ENCODE results near the gene OSBP2. TPM values are rescaled to one million over a fixed set of nuclear protein-coding genes. Genes with fewer than 3 reads are reported as not detected.

Gene OSBP2
- polyA plus RNA-seq, 2 donors, result 2.5 to 2.7 TPM

DNA sequence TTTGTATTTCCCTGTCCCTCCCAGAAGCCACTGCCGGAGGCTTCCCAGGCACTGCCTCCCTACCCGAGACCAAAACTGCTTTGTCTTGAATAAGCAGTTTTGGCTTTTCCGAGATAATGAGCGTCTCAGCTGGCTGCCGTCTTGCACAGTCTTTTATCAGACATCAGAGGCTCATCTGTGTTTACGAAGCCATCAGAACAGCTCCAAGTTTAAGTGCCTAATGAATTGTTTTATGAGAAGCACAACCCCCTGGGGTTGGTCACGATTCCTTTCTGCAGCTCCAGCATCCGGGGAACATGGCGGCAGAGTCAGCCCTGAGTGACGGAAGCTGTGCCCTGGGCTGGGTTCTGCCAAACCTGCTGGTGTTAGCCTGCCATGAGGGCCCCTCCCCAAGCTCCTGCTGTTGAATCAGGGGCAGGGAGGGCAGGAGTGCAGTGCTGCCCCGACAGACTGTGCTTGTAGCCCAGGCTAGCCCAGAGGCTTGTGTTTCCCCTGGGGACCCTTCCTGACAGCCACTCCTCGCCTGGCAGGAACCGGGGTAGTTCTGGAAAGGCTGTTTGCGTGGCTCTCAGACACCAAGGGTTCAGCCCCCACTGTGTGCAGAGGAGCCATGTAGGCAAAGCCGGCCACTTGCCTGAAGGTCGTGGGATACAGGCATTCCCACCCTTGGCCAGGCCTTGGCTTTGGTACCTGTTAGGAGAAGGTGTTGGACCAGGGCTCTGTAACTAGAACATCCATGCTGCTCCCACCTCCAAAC is 177.8 kb downstream of the OSBP2 start:
- H3K9me3 ChIP-seq (ENCODE audit: control insufficient read depth in 2 of 2, insufficient read depth in 1 of 2, low read depth in 1 of 2, low read length in 1 of 2), result no peaks in the 10 kb centered on the region
- no peaks in the 10 kb centered on the region for H3K27me3 ChIP-seq (ENCODE audit: control insufficient read depth in 1 of 2, insufficient read depth in 2 of 2, low read length in 2 of 2)
- no peak overlapping the region for H3K27ac ChIP-seq (ENCODE audit: low read depth in 2 of 2, low read length in 1 of 2)
- WGBS, 2 donors, result 81 to 82% methylated on average over 16 of the region's 16 CpGs
- no peaks in the 10 kb centered on the region for H3K4me1 ChIP-seq (ENCODE audit: control insufficient read depth in 2 of 2, insufficient read depth in 2 of 2, low read length in 1 of 2)
- no peak overlapping the region for H3K4me3 ChIP-seq (ENCODE audit: low read depth in 1 of 2, low read length in 2 of 2)
- H3K36me3 ChIP-seq (ENCODE audit: control insufficient read depth in 2 of 2, insufficient read depth in 2 of 2, low read length in 1 of 2), result no peaks in the 10 kb centered on the region

DNA sequence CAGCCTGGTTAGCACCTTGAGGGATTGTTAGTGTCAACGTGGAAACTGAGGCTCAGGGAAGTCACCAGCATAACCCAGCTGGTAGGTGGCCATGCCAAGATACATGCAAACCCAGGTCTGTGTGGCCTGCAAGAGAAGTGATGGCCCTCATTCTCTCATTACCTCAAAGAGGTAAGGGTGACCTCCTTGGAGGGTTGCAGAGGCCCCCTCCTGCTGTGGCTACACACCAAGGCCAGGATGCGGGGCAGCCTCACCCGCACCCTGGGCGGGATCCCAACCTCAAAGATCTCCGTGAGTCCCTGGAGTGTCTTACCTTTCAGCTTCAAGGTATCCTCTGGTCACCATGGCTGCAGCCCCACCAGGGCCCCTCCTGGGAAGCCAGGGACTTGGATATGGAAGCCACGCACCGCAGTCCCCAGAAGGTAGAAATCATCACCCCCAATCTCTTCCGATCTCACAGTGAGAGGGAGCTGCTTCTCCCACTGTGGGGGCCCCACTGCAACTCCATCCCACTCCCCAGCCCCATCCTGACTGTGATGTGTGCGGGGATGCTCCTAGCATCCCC is 178.5 kb downstream of the OSBP2 start:
- Histone ChIP-seq H3K4me1 (ENCODE audit: control insufficient read depth in 2 of 2, insufficient read depth in 2 of 2, low read length in 1 of 2) (no peaks in the 10 kb centered on the region), H3K9me3 (ENCODE audit: control insufficient read depth in 2 of 2, insufficient read depth in 1 of 2, low read depth in 1 of 2, low read length in 1 of 2) (no peaks in the 10 kb centered on the region), H3K27me3 (ENCODE audit: control insufficient read depth in 1 of 2, insufficient read depth in 2 of 2, low read length in 2 of 2) (no peaks in the 10 kb centered on the region), H3K27ac (ENCODE audit: low read depth in 2 of 2, low read length in 1 of 2) (no peak overlapping the region), H3K4me3 (ENCODE audit: low read depth in 1 of 2, low read length in 2 of 2) (no peak overlapping the region), H3K36me3 (ENCODE audit: control insufficient read depth in 2 of 2, insufficient read depth in 2 of 2, low read length in 1 of 2) (no peaks in the 10 kb centered on the region)
- WGBS, 2 donors, result 96% methylated on average over 9 of the region's 9 CpGs

- H3K27ac ChIP-seq (ENCODE audit: low read depth in 2 of 2, low read length in 1 of 2), result no peak overlapping the region
- no peak overlapping the region for H3K4me3 ChIP-seq (ENCODE audit: low read depth in 1 of 2, low read length in 2 of 2)
- H3K4me1 ChIP-seq (ENCODE audit: control insufficient read depth in 2 of 2, insufficient read depth in 2 of 2, low read length in 1 of 2), result no peaks in the 10 kb centered on the region
- H3K36me3 ChIP-seq (ENCODE audit: control insufficient read depth in 2 of 2, insufficient read depth in 2 of 2, low read length in 1 of 2), result no peaks in the 10 kb centered on the region
- 94% methylated on average over 7 of the region's 7 CpGs for WGBS, 2 donors
- H3K27me3 ChIP-seq (ENCODE audit: control insufficient read depth in 1 of 2, insufficient read depth in 2 of 2, low read length in 2 of 2), result no peaks in the 10 kb centered on the region
- H3K9me3 ChIP-seq (ENCODE audit: control insufficient read depth in 2 of 2, insufficient read depth in 1 of 2, low read depth in 1 of 2, low read length in 1 of 2), result no peaks in the 10 kb centered on the region
Observed at GRCh38 chr22:30873661-30874060, 179.0 kb downstream of the OSBP2 start.

- no peak overlapping the region for H3K27ac ChIP-seq (ENCODE audit: low read depth in 2 of 2, low read length in 1 of 2)
- no peaks in the 10 kb centered on the region for H3K27me3 ChIP-seq (ENCODE audit: control insufficient read depth in 1 of 2, insufficient read depth in 2 of 2, low read length in 2 of 2)
- no peak overlapping the region for H3K4me3 ChIP-seq (ENCODE audit: low read depth in 1 of 2, low read length in 2 of 2)
- 89 to 90% methylated on average over 21 of the region's 21 CpGs for WGBS, 2 donors
- no peaks in the 10 kb centered on the region for H3K4me1 ChIP-seq (ENCODE audit: control insufficient read depth in 2 of 2, insufficient read depth in 2 of 2, low read length in 1 of 2)
- H3K36me3 ChIP-seq (ENCODE audit: control insufficient read depth in 2 of 2, insufficient read depth in 2 of 2, low read length in 1 of 2), result no peaks in the 10 kb centered on the region
- H3K9me3 ChIP-seq (ENCODE audit: control insufficient read depth in 2 of 2, insufficient read depth in 1 of 2, low read depth in 1 of 2, low read length in 1 of 2), result no peaks in the 10 kb centered on the region
Observed at GRCh38 chr22:30874431-30875370, 180.0 kb downstream of the OSBP2 start.

DNA sequence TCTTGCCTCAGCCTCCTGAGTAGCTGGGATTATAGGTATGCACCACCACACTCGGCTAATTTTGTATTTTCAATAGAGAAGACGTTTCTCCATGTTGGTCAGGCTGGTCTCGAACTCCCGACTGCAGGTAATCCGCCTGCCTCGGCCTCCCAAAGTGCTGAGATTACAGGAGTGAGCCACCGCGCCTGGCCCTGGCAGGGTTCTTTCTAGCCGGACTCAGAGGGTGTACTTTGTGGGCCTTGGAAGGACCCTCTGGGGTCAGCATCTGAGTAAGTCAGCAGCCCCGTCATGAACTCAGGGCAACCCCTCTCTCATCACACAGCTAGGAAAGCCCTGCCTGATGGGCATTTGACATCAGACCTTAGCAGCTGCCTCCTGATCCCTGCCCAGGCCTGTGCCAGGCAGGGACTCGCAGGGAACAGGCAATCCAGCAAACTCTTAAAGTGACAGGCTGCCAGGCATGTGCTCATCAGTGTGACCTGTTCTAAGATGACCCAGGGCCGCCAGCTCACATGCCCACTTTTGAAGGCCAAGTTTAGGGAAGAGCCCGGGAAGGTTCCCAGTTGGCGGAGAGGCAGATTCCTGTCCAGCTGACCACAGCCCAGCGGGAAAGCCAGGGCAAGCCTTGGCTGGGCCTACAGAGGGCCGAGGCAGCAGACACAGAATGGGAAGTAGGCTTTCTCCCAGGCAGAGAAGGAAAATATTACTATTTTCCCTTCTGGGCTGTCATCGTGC is 181.0 kb downstream of the OSBP2 start:
- Histone ChIP-seq H3K9me3 (ENCODE audit: control insufficient read depth in 2 of 2, insufficient read depth in 1 of 2, low read depth in 1 of 2, low read length in 1 of 2) (no peaks in the 10 kb centered on the region), H3K36me3 (ENCODE audit: control insufficient read depth in 2 of 2, insufficient read depth in 2 of 2, low read length in 1 of 2) (no peaks in the 10 kb centered on the region), H3K4me1 (ENCODE audit: control insufficient read depth in 2 of 2, insufficient read depth in 2 of 2, low read length in 1 of 2) (no peaks in the 10 kb centered on the region), H3K4me3 (ENCODE audit: low read depth in 1 of 2, low read length in 2 of 2) (no peak overlapping the region), H3K27ac (ENCODE audit: low read depth in 2 of 2, low read length in 1 of 2) (no peak overlapping the region), H3K27me3 (ENCODE audit: control insufficient read depth in 1 of 2, insufficient read depth in 2 of 2, low read length in 2 of 2) (no peaks in the 10 kb centered on the region)
- WGBS, 2 donors, result 80 to 85% methylated on average over 17 of the region's 17 CpGs

- Histone ChIP-seq H3K27me3 (ENCODE audit: control insufficient read depth in 1 of 2, insufficient read depth in 2 of 2, low read length in 2 of 2) (no peaks in the 10 kb centered on the region), H3K4me3 (ENCODE audit: low read depth in 1 of 2, low read length in 2 of 2) (no peak overlapping the region), H3K9me3 (ENCODE audit: control insufficient read depth in 2 of 2, insufficient read depth in 1 of 2, low read depth in 1 of 2, low read length in 1 of 2) (no peaks in the 10 kb centered on the region), H3K27ac (ENCODE audit: low read depth in 2 of 2, low read length in 1 of 2) (no peak overlapping the region), H3K36me3 (ENCODE audit: control insufficient read depth in 2 of 2, insufficient read depth in 2 of 2, low read length in 1 of 2) (no peaks in the 10 kb centered on the region), H3K4me1 (ENCODE audit: control insufficient read depth in 2 of 2, insufficient read depth in 2 of 2, low read length in 1 of 2) (no peaks in the 10 kb centered on the region)
- 91 to 92% methylated on average over 9 of the region's 9 CpGs for WGBS, 2 donors
Observed at GRCh38 chr22:30876221-30876751, 181.6 kb downstream of the OSBP2 start.

DNA sequence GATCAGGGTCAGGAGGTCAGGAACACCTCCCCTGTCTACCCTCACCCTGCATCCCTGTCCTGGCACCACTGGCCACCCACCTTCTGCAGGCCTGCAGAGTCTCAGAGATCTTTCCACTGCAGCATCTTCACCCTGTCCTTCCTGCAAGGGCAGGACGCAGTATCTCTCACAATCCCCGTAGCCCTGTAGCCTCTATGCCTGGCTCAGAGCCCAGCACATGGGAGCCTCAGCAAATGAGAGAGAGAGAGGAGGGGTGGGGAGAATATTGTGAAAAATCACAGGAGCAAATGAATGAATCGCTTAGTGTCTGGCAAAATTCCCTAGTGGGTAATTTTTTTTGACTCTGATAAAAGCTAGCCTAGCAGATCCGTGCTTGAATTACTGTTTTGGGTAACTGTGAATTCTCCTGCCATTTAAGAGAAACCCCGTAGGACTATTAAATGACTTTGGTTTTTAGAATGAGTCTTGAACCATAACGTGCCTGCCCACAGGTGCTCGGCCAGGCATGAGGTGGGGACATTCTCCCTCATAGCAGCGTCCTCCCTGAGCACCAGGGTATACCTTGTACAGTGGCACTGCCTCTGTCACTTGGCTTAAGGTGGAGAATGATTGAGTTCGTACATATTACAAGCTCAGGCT is 182.4 kb downstream of the OSBP2 start:
- no peaks in the 10 kb centered on the region for H3K36me3 ChIP-seq (ENCODE audit: control insufficient read depth in 2 of 2, insufficient read depth in 2 of 2, low read length in 1 of 2)
- H3K27me3 ChIP-seq (ENCODE audit: control insufficient read depth in 1 of 2, insufficient read depth in 2 of 2, low read length in 2 of 2), result no peaks in the 10 kb centered on the region
- WGBS, 2 donors, result 43 to 44% methylated on average over 9 of the region's 9 CpGs
- H3K27ac ChIP-seq (ENCODE audit: low read depth in 2 of 2, low read length in 1 of 2), result no peak overlapping the region
- H3K4me1 ChIP-seq (ENCODE audit: control insufficient read depth in 2 of 2, insufficient read depth in 2 of 2, low read length in 1 of 2), result peaks cover 0 to 5% of the 10 kb centered on the region in 2 donors
- H3K9me3 ChIP-seq (ENCODE audit: control insufficient read depth in 2 of 2, insufficient read depth in 1 of 2, low read depth in 1 of 2, low read length in 1 of 2), result no peaks in the 10 kb centered on the region
- H3K4me3 ChIP-seq (ENCODE audit: low read depth in 1 of 2, low read length in 2 of 2), result no peak overlapping the region

DNA sequence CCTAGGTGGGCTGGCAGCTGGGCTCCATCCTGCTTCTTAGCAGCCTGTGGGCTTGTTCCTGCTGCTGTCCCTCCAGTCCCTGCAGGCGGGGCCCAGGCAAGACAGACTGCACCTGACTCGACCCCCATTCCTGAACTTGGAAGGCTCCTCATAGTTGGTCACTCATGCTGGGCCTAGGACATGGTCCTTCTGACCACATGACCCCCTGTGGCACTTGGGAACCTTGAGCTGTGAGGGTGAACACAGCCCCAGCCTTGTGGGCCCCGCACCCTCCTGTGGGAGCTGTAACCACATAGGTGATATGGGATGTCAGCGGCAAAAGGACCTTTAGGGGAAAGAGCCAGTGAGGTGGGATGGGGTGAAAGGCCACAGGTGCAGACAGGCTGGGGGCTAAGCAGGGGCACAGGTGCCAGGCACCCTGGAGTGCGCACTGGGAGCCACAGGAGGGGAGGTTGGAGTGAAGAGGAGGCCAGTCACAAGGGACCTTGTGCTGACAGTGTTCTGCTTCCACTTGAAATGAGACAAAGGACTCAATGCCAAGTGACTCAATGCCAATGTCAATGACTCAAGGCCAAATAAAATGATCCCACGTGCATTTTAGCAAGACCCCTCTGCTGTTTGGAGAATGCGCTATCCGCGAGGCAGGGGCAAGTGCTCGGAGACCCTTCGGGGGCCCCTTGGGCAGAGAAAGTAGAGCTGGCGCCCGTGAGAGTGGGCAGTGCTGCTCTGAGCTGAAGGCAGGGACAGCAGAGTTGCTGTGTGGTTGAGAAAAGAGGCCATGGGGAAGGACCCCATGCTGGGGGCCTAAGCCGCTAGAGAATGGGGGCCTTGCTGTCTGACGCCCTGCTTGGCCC is 183.2 kb downstream of the OSBP2 start:
- H3K4me1 ChIP-seq (ENCODE audit: control insufficient read depth in 2 of 2, insufficient read depth in 2 of 2, low read length in 1 of 2), result peaks cover 0 to 6% of the 10 kb centered on the region in 2 donors
- H3K4me3 ChIP-seq (ENCODE audit: low read depth in 1 of 2, low read length in 2 of 2), result no peak overlapping the region
- H3K9me3 ChIP-seq (ENCODE audit: control insufficient read depth in 2 of 2, insufficient read depth in 1 of 2, low read depth in 1 of 2, low read length in 1 of 2), result no peaks in the 10 kb centered on the region
- H3K36me3 ChIP-seq (ENCODE audit: control insufficient read depth in 2 of 2, insufficient read depth in 2 of 2, low read length in 1 of 2), result no peaks in the 10 kb centered on the region
- H3K27ac ChIP-seq (ENCODE audit: low read depth in 2 of 2, low read length in 1 of 2), result no peak overlapping the region
- 84 to 88% methylated on average over 15 of the region's 15 CpGs for WGBS, 2 donors
- no peaks in the 10 kb centered on the region for H3K27me3 ChIP-seq (ENCODE audit: control insufficient read depth in 1 of 2, insufficient read depth in 2 of 2, low read length in 2 of 2)

Data from esophagus (tissue), 2 donors.